ENCODE results near the gene DIAPH3.

The DIAPH3 gene

GRCh38 chr13:59997976-59998375, 165.8 kb downstream of the DIAPH3 start:
- H3K79me2 ChIP-seq (ENCODE audit: insufficient read depth, low read length), result no peaks in the 10 kb centered on the region
- peaks cover 18% of the 10 kb centered on the region for H3K4me1 ChIP-seq (ENCODE audit: insufficient read depth, low read length, poor library complexity, severe bottlenecking)
- H4K20me1 ChIP-seq (ENCODE audit: insufficient read depth, low read length, poor library complexity, severe bottlenecking), result no peaks in the 10 kb centered on the region
- H3K9me2 ChIP-seq (replicated peaks; ENCODE audit: low read depth, low read length), result no peaks in the 10 kb centered on the region
- no peak overlapping the region for H3K9ac ChIP-seq (ENCODE audit: low read depth, low read length, poor library complexity, severe bottlenecking)
- H3K27me3 ChIP-seq (ENCODE audit: insufficient read depth, low read length, poor library complexity, severe bottlenecking), result no peaks in the 10 kb centered on the region
- H2AFZ ChIP-seq (ENCODE audit: low read length), result no peak overlapping the region
- H3F3A ChIP-seq (ENCODE audit: low read depth), result no peaks in the 10 kb centered on the region
- no peaks in the 10 kb centered on the region for H3K9me3 ChIP-seq (ENCODE audit: insufficient read depth, low read depth, low read length)
- H3K36me3 ChIP-seq (ENCODE audit: insufficient read depth, low read length), result peaks cover 19% of the 10 kb centered on the region; the same call in 1 of the 2 replicates
- TF ChIP-seq CTCF (conservative IDR thresholded peaks at IDR 0.05; ENCODE audit: low read length) (no peak), EZH2phosphoT487 (IDR thresholded peaks at IDR 0.05; ENCODE audit: borderline replicate concordance) (no peak)
- no peak overlapping the region for H3K4me2 ChIP-seq (ENCODE audit: low read depth, low read length, poor library complexity, severe bottlenecking)
- H3K4me3 ChIP-seq (ENCODE audit: low read length, poor library complexity, severe bottlenecking), result no peak overlapping the region

- H4K20me1 ChIP-seq (ENCODE audit: insufficient read depth, low read length, poor library complexity, severe bottlenecking), result no peaks in the 10 kb centered on the region
- H3K9ac ChIP-seq (ENCODE audit: low read depth, low read length, poor library complexity, severe bottlenecking), result no peak overlapping the region
- H2AFZ ChIP-seq (ENCODE audit: low read length), result no peak overlapping the region
- no peaks in the 10 kb centered on the region for H3K79me2 ChIP-seq (ENCODE audit: insufficient read depth, low read length)
- TF ChIP-seq CTCF (conservative IDR thresholded peaks at IDR 0.05; ENCODE audit: low read length) (no peak), EZH2phosphoT487 (IDR thresholded peaks at IDR 0.05; ENCODE audit: borderline replicate concordance) (no peak)
- H3K4me1 ChIP-seq (ENCODE audit: insufficient read depth, low read length, poor library complexity, severe bottlenecking), result peaks cover 14% of the 10 kb centered on the region
- H3K9me2 ChIP-seq (replicated peaks; ENCODE audit: low read depth, low read length), result no peaks in the 10 kb centered on the region
- H3F3A ChIP-seq (ENCODE audit: low read depth), result no peaks in the 10 kb centered on the region
- H3K4me3 ChIP-seq (ENCODE audit: low read length, poor library complexity, severe bottlenecking), result no peak overlapping the region
- no peaks in the 10 kb centered on the region for H3K27me3 ChIP-seq (ENCODE audit: insufficient read depth, low read length, poor library complexity, severe bottlenecking)
- no peak overlapping the region for H3K4me2 ChIP-seq (ENCODE audit: low read depth, low read length, poor library complexity, severe bottlenecking)
- peaks cover 12% of the 10 kb centered on the region; the same call in 1 of the 2 replicates for H3K36me3 ChIP-seq (ENCODE audit: insufficient read depth, low read length)
- H3K9me3 ChIP-seq (ENCODE audit: insufficient read depth, low read depth, low read length), result no peaks in the 10 kb centered on the region
Observed at GRCh38 chr13:59996461-59996980, 167.2 kb downstream of the DIAPH3 start.

GRCh38 chr13:59991395-59991794, 172.3 kb downstream of the DIAPH3 start:
- no peak for TF ChIP-seq EZH2phosphoT487 (IDR thresholded peaks at IDR 0.05; ENCODE audit: borderline replicate concordance)
- no peak for TF ChIP-seq CTCF (conservative IDR thresholded peaks at IDR 0.05; ENCODE audit: low read length)
- no peaks in the 10 kb centered on the region for H4K20me1 ChIP-seq (ENCODE audit: insufficient read depth, low read length, poor library complexity, severe bottlenecking)
- H3K9me3 ChIP-seq (ENCODE audit: insufficient read depth, low read depth, low read length), result no peaks in the 10 kb centered on the region
- no peak overlapping the region for H2AFZ ChIP-seq (ENCODE audit: low read length)
- peaks cover 19% of the 10 kb centered on the region for H3K36me3 ChIP-seq (ENCODE audit: insufficient read depth, low read length)
- no peaks in the 10 kb centered on the region for H3K27me3 ChIP-seq (ENCODE audit: insufficient read depth, low read length, poor library complexity, severe bottlenecking)
- H3K4me1 ChIP-seq (ENCODE audit: insufficient read depth, low read length, poor library complexity, severe bottlenecking), result no peaks in the 10 kb centered on the region
- H3K4me3 ChIP-seq (ENCODE audit: low read length, poor library complexity, severe bottlenecking), result no peak overlapping the region
- no peak overlapping the region for H3K4me2 ChIP-seq (ENCODE audit: low read depth, low read length, poor library complexity, severe bottlenecking)
- H3F3A ChIP-seq (ENCODE audit: low read depth), result no peaks in the 10 kb centered on the region
- H3K9ac ChIP-seq (ENCODE audit: low read depth, low read length, poor library complexity, severe bottlenecking), result no peak overlapping the region
- H3K9me2 ChIP-seq (replicated peaks; ENCODE audit: low read depth, low read length), result no peaks in the 10 kb centered on the region
- H3K79me2 ChIP-seq (ENCODE audit: insufficient read depth, low read length), result no peaks in the 10 kb centered on the region
